ENCODE data around the gene CELA3A. TPM values are rescaled to one million over a fixed set of nuclear protein-coding genes. Genes with fewer than 3 reads are reported as not detected.
A peak's percentile ranks its signal among the peaks of the same experiment; 100 is the strongest.

CELA3A gene
- total and polyA plus RNA-seq, 2 of the 13 experiments (the other 11 are each of a cell fraction or from before 2014, with no cell fraction given), result 0.09 TPM; not detected in 1

DNA sequence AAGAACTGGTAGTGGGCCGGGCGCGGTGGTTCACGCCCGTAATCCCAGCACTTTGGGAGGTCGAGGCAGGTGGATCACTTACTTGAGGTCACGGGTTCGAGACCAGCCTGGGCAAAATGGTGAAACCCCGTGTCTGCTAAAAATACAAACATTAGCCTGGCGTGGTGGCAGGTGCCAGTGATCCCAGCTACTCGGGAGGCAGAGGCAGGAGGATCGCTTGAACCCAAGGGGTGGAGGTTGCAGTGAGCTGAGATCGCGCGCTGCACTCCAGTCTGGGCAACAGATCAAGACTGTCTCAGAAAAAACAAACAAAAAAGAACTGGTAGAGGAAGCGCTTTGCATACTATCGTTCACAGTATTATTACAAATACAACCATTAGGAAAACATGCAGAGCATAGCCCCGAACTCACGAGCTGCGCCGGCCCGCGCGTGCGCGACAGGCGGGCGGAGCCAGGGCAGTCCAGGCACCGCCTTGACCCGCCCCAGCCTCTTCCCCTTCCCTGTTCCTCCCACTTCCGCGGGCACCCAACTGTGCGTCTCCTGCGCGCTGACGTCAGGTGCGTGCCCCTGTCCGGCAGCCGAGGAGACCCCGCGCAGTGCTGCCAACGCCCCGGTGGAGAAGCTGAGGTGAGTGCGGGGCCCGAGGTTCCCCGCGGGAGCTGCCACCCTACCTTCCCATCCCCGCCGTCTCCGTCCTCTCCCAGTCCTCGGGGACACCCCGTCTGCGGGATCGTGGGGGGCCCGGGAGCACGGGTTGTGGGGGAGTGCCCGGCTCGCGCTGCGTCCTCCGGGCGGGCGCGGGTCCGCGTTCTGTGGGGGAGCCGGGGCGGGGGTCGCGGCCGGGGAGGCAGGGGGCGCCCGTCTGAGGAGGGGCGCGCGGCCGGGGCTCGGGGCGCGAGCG is 50.9 kb downstream of the CELA3A start, which contains the start of gene CDC42 (continued):
- TF ChIP-seq, protein P1, sequence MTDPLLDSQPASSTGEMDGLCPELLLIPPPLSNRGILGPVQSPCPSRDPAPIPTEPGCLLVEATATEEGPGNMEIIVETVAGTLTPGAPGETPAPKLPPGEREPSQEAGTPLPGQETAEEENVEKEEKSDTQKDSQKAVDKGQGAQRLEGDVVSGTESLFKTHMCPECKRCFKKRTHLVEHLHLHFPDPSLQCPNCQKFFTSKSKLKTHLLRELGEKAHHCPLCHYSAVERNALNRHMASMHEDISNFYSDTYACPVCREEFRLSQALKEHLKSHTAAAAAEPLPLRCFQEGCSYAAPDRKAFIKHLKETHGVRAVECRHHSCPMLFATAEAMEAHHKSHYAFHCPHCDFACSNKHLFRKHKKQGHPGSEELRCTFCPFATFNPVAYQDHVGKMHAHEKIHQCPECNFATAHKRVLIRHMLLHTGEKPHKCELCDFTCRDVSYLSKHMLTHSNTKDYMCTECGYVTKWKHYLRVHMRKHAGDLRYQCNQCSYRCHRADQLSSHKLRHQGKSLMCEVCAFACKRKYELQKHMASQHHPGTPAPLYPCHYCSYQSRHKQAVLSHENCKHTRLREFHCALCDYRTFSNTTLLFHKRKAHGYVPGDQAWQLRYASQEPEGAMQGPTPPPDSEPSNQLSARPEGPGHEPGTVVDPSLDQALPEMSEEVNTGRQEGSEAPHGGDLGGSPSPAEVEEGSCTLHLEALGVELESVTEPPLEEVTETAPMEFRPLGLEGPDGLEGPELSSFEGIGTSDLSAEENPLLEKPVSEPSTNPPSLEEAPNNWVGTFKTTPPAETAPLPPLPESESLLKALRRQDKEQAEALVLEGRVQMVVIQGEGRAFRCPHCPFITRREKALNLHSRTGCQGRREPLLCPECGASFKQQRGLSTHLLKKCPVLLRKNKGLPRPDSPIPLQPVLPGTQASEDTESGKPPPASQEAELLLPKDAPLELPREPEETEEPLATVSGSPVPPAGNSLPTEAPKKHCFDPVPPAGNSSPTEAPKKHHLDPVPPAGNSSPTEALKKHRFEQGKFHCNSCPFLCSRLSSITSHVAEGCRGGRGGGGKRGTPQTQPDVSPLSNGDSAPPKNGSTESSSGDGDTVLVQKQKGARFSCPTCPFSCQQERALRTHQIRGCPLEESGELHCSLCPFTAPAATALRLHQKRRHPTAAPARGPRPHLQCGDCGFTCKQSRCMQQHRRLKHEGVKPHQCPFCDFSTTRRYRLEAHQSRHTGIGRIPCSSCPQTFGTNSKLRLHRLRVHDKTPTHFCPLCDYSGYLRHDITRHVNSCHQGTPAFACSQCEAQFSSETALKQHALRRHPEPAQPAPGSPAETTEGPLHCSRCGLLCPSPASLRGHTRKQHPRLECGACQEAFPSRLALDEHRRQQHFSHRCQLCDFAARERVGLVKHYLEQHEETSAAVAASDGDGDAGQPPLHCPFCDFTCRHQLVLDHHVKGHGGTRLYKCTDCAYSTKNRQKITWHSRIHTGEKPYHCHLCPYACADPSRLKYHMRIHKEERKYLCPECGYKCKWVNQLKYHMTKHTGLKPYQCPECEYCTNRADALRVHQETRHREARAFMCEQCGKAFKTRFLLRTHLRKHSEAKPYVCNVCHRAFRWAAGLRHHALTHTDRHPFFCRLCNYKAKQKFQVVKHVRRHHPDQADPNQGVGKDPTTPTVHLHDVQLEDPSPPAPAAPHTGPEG (CRISPR knock-in tag; IDR thresholded peaks at IDR 0.05), result no peak; the same call in 1 of the 2 replicates
- TF ChIP-seq POLR2A (IDR thresholded peaks at IDR 0.05; ENCODE audit: insufficient read depth in 1 of 2, low read depth in 2 of 2, low read length in 2 of 2), result peak; percentile 91 to 97
- TF ChIP-seq, protein P2, sequence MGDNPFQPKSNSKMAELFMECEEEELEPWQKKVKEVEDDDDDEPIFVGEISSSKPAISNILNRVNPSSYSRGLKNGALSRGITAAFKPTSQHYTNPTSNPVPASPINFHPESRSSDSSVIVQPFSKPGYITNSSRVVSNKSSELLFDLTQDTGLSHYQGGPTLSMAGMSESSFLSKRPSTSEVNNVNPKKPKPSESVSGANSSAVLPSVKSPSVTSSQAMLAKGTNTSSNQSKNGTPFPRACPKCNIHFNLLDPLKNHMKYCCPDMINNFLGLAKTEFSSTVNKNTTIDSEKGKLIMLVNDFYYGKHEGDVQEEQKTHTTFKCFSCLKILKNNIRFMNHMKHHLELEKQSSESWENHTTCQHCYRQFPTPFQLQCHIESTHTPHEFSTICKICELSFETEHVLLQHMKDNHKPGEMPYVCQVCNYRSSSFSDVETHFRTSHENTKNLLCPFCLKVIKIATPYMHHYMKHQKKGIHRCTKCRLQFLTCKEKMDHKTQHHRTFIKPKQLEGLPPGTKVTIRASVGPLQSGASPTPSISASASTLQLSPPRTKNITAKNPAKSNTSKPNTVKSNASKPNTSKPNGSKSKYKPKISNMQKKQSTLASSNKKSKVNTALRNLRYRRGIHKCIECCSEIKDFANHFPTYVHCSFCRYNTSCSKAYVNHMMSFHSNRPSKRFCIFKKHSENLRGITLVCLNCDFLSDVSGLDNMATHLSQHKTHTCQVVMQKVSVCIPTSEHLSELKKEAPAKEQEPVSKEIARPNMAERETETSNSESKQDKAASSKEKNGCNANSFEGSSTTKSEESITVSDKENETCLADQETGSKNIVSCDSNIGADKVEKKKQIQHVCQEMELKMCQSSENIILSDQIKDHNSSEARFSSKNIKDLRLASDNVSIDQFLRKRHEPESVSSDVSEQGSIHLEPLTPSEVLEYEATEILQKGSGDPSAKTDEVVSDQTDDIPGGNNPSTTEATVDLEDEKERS (CRISPR knock-in tag; IDR thresholded peaks at IDR 0.05), result no peak
- peak; percentile 50; the same call in 1 of the 2 replicates for TF ChIP-seq ISL2 (CRISPR knock-in tag; IDR thresholded peaks at IDR 0.05)
- no peak for TF ChIP-seq FOXA1 (IDR thresholded peaks at IDR 0.05)
- no peak for TF ChIP-seq FOXA1 (CRISPR knock-in tag; IDR thresholded peaks at IDR 0.05)
- TF ChIP-seq ZNF761 (CRISPR knock-in tag; conservative IDR thresholded peaks at IDR 0.05), result no peak
- TF ChIP-seq JUND (CRISPR knock-in tag; IDR thresholded peaks at IDR 0.05), result peak; percentile 12; the same call in 1 of the 2 replicates
- TF ChIP-seq ARHGAP35 (CRISPR knock-in tag; IDR thresholded peaks at IDR 0.05; ENCODE audit: borderline replicate concordance), result peak; percentile 56; the same call in 1 of the 2 replicates
- no peak for TF ChIP-seq PLRG1 (conservative IDR thresholded peaks at IDR 0.05)
- no peak for TF ChIP-seq ZNF101 (CRISPR knock-in tag; IDR thresholded peaks at IDR 0.05; ENCODE audit: borderline replicate concordance, low read depth)
- TF ChIP-seq JARID2 (CRISPR knock-in tag; IDR thresholded peaks at IDR 0.05; ENCODE audit: insufficient replicate concordance), result no peak
- TF ChIP-seq MBNL3 (CRISPR knock-in tag; conservative IDR thresholded peaks at IDR 0.05), result no peak
- TF ChIP-seq, protein P3, sequence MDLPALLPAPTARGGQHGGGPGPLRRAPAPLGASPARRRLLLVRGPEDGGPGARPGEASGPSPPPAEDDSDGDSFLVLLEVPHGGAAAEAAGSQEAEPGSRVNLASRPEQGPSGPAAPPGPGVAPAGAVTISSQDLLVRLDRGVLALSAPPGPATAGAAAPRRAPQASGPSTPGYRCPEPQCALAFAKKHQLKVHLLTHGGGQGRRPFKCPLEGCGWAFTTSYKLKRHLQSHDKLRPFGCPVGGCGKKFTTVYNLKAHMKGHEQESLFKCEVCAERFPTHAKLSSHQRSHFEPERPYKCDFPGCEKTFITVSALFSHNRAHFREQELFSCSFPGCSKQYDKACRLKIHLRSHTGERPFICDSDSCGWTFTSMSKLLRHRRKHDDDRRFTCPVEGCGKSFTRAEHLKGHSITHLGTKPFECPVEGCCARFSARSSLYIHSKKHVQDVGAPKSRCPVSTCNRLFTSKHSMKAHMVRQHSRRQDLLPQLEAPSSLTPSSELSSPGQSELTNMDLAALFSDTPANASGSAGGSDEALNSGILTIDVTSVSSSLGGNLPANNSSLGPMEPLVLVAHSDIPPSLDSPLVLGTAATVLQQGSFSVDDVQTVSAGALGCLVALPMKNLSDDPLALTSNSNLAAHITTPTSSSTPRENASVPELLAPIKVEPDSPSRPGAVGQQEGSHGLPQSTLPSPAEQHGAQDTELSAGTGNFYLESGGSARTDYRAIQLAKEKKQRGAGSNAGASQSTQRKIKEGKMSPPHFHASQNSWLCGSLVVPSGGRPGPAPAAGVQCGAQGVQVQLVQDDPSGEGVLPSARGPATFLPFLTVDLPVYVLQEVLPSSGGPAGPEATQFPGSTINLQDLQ (CRISPR knock-in tag; IDR thresholded peaks at IDR 0.05), result peak; percentile 100
- TF ChIP-seq, protein P4, sequence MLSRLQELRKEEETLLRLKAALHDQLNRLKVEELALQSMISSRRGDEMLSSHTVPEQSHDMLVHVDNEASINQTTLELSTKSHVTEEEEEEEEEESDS (CRISPR knock-in tag; IDR thresholded peaks at IDR 0.05; ENCODE audit: borderline replicate concordance), result no peak; the same call in 1 of the 2 replicates
- TF ChIP-seq, protein P5, sequence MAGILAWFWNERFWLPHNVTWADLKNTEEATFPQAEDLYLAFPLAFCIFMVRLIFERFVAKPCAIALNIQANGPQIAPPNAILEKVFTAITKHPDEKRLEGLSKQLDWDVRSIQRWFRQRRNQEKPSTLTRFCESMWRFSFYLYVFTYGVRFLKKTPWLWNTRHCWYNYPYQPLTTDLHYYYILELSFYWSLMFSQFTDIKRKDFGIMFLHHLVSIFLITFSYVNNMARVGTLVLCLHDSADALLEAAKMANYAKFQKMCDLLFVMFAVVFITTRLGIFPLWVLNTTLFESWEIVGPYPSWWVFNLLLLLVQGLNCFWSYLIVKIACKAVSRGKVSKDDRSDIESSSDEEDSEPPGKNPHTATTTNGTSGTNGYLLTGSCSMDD (CRISPR knock-in tag; IDR thresholded peaks at IDR 0.05), result no peak
